Endothelial cell of umbilical vein (primary cell): ENCODE data around the gene TLR4. TPM values are rescaled to one million over a fixed set of nuclear protein-coding genes. Genes with fewer than 3 reads are reported as not detected.

Experiments used
- BruUV-seq: library from RNA; stranded (reverse); fragments of 400-500 nt; replicated peaks from 2 replicates; lab custom pipeline; 2021; lab: Mats Ljungman, UMichigan
- CTCF ChIA-PET: fragments of 300-600, 350-600 bp; sonication (Branson Sonifier 250); formaldehyde crosslinking; loops from one replicate; lab custom pipeline; 2021; ENCODE audit warnings: antibody characterized with exemption, inconsistent platforms; lab: Charles Lee
- POLR2A ChIA-PET: fragments of 300-600, 350-600 bp; sonication (Branson Sonifier 250); formaldehyde crosslinking; loops from one replicate; lab custom pipeline; 2021; ENCODE audit warnings: antibody characterized with exemption, inconsistent platforms; lab: Charles Lee
- DNase-seq: peaks from one replicate; pipeline ENCODE4 v3.0.0-alpha.2; 2011; ENCODE audit warnings: low read depth, low spot score
- FAIRE-seq: peaks from 2 replicates; lab custom pipeline; 2011; peaks lifted over from hg19 to GRCh38; lab: Jason Lieb, UNC
- H2AFZ ChIP-seq: 2 replicates; pipeline ENCODE4 v1.6.0; 2012; ENCODE audit warnings: low read depth, low read length, control low read depth, inconsistent platforms
- H3K27ac ChIP-seq: 2 replicates; pipeline ENCODE4 v1.5.1; 2011; ENCODE audit warnings: low read depth, mild to moderate bottlenecking, control low read depth, low read length, moderate library complexity; ENCODE audit not compliant: insufficient read depth
- H3K27me3 ChIP-seq, 2 experiments: 2 replicates each; pipeline versions ENCODE4 v1.6.0 to v1.6.1; 2011; ENCODE audit warnings: low read length in 2 of 2, mixed read lengths in 1 of 2; ENCODE audit not compliant: control insufficient read depth in 2 of 2, insufficient read depth in 2 of 2
- H3K36me3 ChIP-seq, 2 experiments: 2 replicates in 1 of 2; 3 replicates in 1 of 2; pipeline ENCODE4 v1.5.1; 2011; ENCODE audit warnings: low read length in 2 of 2, mild to moderate bottlenecking in 1 of 2, moderate library complexity in 1 of 2; ENCODE audit not compliant: control insufficient read depth in 2 of 2, insufficient read depth in 2 of 2; ENCODE audit errors: extremely low read depth in 1 of 2
- H3K4me1 ChIP-seq: 3 replicates; pipeline ENCODE4 v1.5.1; 2011; ENCODE audit warnings: mild to moderate bottlenecking, low read length; ENCODE audit not compliant: control insufficient read depth, insufficient read depth; ENCODE audit errors: extremely low read depth
- H3K4me2 ChIP-seq: 2 replicates; pipeline ENCODE4 v1.6.1; 2011; ENCODE audit warnings: low read length, control low read depth, mixed read lengths; ENCODE audit not compliant: insufficient read depth
- H3K4me3 ChIP-seq, 3 experiments: fragments of 200-600 bp in 1 of 3; sonication (generic), shearing (Covaris generic) in 1 of 3; replicated peaks in 1 of 3; 2 replicates each; pipeline ENCODE4 v1.5.1; 2011 to 2016; ENCODE audit warnings: control low read depth in 3 of 3, low read length in 3 of 3, mild to moderate bottlenecking in 2 of 3, inconsistent platforms in 1 of 3, low read depth in 1 of 3, moderate library complexity in 1 of 3; ENCODE audit not compliant: insufficient read depth in 1 of 3
- H3K79me2 ChIP-seq: 2 replicates; pipeline ENCODE4 v1.6.0; 2012; ENCODE audit warnings: low read length, inconsistent platforms; ENCODE audit not compliant: control insufficient read depth, insufficient read depth
- H3K9ac ChIP-seq: replicated peaks from 2 replicates; pipeline ENCODE3; 2011; ENCODE audit warnings: low read length, control low read depth; ENCODE audit not compliant: insufficient read depth; ENCODE audit errors: extremely low read depth
- H3K9me1 ChIP-seq: replicated peaks from 3 replicates; pipeline ENCODE4 v1.6.0; 2011; ENCODE audit warnings: mild to moderate bottlenecking, low read length; ENCODE audit not compliant: control insufficient read depth, insufficient read depth; ENCODE audit errors: extremely low read depth
- H3K9me3 ChIP-seq: replicated peaks from 2 replicates; pipeline ENCODE4 v1.5.1; 2012; ENCODE audit warnings: low read length, inconsistent platforms; ENCODE audit not compliant: control insufficient read depth, insufficient read depth
- H4K20me1 ChIP-seq: replicated peaks from 2 replicates; pipeline ENCODE3; 2011; ENCODE audit warnings: mild to moderate bottlenecking, low read length; ENCODE audit not compliant: control insufficient read depth, insufficient read depth; ENCODE audit errors: extremely low read depth
- CTCF ChIP-seq, 2 donors: IDR thresholded peaks; 1 replicate in 1 of 2; 2 replicates in 1 of 2; pipeline ENCODE4 v1.5.1; 2011; ENCODE audit warnings: low read length in 2 of 2, mild to moderate bottlenecking in 2 of 2, moderate library complexity in 2 of 2, control low read depth in 1 of 2, inconsistent platforms in 1 of 2, low read depth in 1 of 2; ENCODE audit not compliant: insufficient read depth in 1 of 2; ENCODE audit errors: extremely low read depth in 1 of 2
- JUN ChIP-seq: IDR thresholded peaks from 2 replicates; pipeline ENCODE4 v1.6.1; 2011; ENCODE audit warnings: borderline replicate concordance, low read depth; ENCODE audit not compliant: insufficient read length, insufficient read depth
- POLR2A ChIP-seq: IDR thresholded peaks from 2 replicates; pipeline ENCODE4 v1.6.1; 2012; ENCODE audit warnings: low read depth, mild to moderate bottlenecking, control low read depth, low read length
- dilution Hi-C: fragments of 300-500 bp; cut with MboI; formaldehyde crosslinking; loops from one replicate; pipeline ENCODE4 v1.15.0; 2019; ENCODE audit warnings: low sequenced_read_pairs; ENCODE audit not compliant: extremely low pct_ligation_motif_present
- intact Hi-C: fragments of 100-400 bp; cut with micrococcal nuclease; formaldehyde crosslinking; loops from one replicate; pipeline ENCODE4 v1.10.0; 2022
- polyA plus RNA-seq, 4 experiments: library from polyadenylated mRNA; depleted of rRNA in 3 of 4; stranded (reverse) in 3 of 4; unstranded in 1 of 4; fragments of >200 nt; gene quantifications; 2 replicates each; pipeline versions ENCODE4 v1.2.1 to v1.2.3, GENCODE V29; 2011 to 2012; ENCODE audit warnings: missing spikeins in 1 of 4
- total RNA-seq: library from RNA; stranded (reverse); gene quantifications from 2 replicates; pipeline ENCODE4 v1.2.3, GENCODE V29; 2021

Gene TLR4
- total and polyA plus RNA-seq, 2 donors (not counting 3 experiments of a cell fraction or from before 2014, with no cell fraction given), result 18.2 to 38.6 TPM

DNA sequence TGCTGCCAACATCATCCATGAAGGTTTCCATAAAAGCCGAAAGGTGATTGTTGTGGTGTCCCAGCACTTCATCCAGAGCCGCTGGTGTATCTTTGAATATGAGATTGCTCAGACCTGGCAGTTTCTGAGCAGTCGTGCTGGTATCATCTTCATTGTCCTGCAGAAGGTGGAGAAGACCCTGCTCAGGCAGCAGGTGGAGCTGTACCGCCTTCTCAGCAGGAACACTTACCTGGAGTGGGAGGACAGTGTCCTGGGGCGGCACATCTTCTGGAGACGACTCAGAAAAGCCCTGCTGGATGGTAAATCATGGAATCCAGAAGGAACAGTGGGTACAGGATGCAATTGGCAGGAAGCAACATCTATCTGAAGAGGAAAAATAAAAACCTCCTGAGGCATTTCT, 10.1 kb downstream of the TLR4 start:
- no peak for FAIRE-seq
- intact Hi-C loops (loop anchor here (2.0 kb wide), 1 partner anchor 69 kb away; no protein-coding TSS in a partner anchor), dilution Hi-C loops (no loop called here)

More for the DNA sequence above, 10.1 kb downstream of the TLR4 start:
- no peak for DNase-seq
- H3K27me3 ChIP-seq, result no peaks in the 10 kb centered on the region
- BruUV-seq, result no TSS peak
- H3K36me3 ChIP-seq, result peaks cover 15 to 41% of the 10 kb centered on the region in 2 experiments
- no peak overlapping the region for H3K4me2 ChIP-seq
- H3K79me2 ChIP-seq, result peaks cover 10% of the 10 kb centered on the region
- TF ChIP-seq JUN (no peak), CTCF (IDR thresholded peaks at IDR 0.05; ENCODE audit: extremely low read depth in 1 of 2, insufficient read depth in 1 of 2, low read depth in 1 of 2, low read length in 2 of 2) (peak in 1 of 2 donors; percentile 1), POLR2A (no peak)
- H3K4me3 ChIP-seq, result no peak overlapping the region
- ChIA-PET POLR2A (no interaction called here), CTCF (interaction anchor here (1.5 kb wide), 1 partner anchor 36 kb away, joined by 5 read pairs; no protein-coding TSS in a partner anchor)
- H3K9me1 ChIP-seq, result no peaks in the 10 kb centered on the region
- no peak overlapping the region for H3K27ac ChIP-seq
- no peak overlapping the region for H2AFZ ChIP-seq
- H3K9me3 ChIP-seq, result no peaks in the 10 kb centered on the region
- peaks cover 3% of the 10 kb centered on the region for H4K20me1 ChIP-seq
- H3K9ac ChIP-seq, result no peak overlapping the region
- H3K4me1 ChIP-seq, result peaks cover 28% of the 10 kb centered on the region
